Measurements from ENCODE around the gene VGF.

Gene VGF

DNA sequence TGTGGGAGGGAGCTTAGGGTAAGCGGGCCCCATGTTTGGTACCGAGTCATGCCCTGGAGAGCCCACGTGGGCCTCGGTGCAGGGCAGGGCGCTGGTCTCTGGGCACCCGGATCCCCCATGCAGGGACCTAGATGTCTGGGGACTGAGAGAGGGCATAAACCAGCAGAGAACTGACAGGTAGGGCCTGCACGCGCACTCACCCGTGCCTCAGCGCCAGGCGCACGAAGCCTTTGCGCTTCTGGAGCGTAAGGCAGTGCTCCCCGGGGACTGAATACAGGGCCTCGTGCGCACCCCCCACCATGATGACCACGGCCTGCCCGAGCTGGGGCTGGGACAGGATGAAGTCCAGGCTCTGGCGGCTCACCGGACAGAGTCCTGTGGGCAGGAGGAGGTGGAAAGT lies 32.6 kb upstream of the VGF start (continued):
- no peak for TF ChIP-seq ZNF514 (tag by site-specific recombination; IDR thresholded peaks at IDR 0.05)
- TF ChIP-seq, protein P1, sequence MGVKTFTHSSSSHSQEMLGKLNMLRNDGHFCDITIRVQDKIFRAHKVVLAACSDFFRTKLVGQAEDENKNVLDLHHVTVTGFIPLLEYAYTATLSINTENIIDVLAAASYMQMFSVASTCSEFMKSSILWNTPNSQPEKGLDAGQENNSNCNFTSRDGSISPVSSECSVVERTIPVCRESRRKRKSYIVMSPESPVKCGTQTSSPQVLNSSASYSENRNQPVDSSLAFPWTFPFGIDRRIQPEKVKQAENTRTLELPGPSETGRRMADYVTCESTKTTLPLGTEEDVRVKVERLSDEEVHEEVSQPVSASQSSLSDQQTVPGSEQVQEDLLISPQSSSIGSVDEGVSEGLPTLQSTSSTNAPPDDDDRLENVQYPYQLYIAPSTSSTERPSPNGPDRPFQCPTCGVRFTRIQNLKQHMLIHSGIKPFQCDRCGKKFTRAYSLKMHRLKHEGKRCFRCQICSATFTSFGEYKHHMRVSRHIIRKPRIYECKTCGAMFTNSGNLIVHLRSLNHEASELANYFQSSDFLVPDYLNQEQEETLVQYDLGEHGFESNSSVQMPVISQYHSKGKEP (tag by site-specific recombination; IDR thresholded peaks at IDR 0.05) = no peak
- no peak for TF ChIP-seq OSR2 (tag by site-specific recombination; IDR thresholded peaks at IDR 0.05)
- TF ChIP-seq, protein P2, sequence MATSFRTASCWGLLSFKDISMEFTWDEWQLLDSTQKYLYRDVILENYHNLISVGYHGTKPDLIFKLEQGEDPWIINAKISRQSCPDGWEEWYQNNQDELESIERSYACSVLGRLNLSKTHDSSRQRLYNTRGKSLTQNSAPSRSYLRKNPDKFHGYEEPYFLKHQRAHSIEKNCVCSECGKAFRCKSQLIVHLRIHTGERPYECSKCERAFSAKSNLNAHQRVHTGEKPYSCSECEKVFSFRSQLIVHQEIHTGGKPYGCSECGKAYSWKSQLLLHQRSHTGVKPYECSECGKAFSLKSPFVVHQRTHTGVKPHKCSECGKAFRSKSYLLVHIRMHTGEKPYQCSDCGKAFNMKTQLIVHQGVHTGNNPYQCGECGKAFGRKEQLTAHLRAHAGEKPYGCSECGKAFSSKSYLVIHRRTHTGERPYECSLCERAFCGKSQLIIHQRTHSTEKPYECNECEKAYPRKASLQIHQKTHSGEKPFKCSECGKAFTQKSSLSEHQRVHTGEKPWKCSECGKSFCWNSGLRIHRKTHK (tag by site-specific recombination; IDR thresholded peaks at IDR 0.05) = no peak
- TF ChIP-seq ZNF624 (tag by site-specific recombination; IDR thresholded peaks at IDR 0.05) = no peak
- TF ChIP-seq ZNF350 (tag by site-specific recombination; IDR thresholded peaks at IDR 0.05) = no peak
- no peak for TF ChIP-seq ZFP37 (tag by site-specific recombination; IDR thresholded peaks at IDR 0.05)

DNA sequence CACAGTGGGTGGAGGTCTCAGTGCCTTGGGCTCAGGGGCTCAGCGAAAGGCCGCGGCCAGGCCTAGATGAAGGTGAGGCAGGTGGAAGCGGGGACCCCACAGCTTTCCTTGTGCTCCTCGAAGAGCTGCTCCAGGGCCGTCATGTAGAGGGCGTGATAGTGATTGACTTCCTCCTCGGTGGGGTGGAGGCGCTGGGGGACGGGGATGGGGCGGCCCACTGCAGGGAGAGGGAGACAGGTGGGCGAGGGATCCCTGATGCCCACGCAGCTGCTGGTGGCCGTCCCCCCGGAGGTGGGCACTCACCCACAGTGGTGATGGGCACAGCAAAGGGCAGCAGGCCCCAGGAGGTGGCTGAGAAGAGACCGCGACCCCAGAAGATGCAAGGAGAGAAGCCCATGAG lies 30.5 kb upstream of the VGF start:
- CTCF ChIA-PET = interaction anchor here (2.1 kb wide), 1 partner anchor 52 kb away, joined by 34 read pairs; no protein-coding TSS in a partner anchor
- Histone ChIP-seq H3K36me3 (ENCODE audit: control insufficient read depth in 2 of 2, insufficient read depth in 1 of 2, low read length in 2 of 2) (no peaks in the 10 kb centered on the region), H3K4me1 (ENCODE audit: control insufficient read depth, insufficient read depth, low read length) (no peaks in the 10 kb centered on the region), H3K4me3 (ENCODE audit: low read depth, low read length) (no peak overlapping the region), H3K27ac (ENCODE audit: extremely low read depth, low read depth, low read length) (no peak overlapping the region), H3K9me3 (ENCODE audit: control insufficient read depth, insufficient read depth, low read depth, low read length) (no peaks in the 10 kb centered on the region)
- POLR2A ChIA-PET = interaction anchor here (0.7 kb wide), 1 partner anchor 115 kb away, joined by 4 read pairs; no protein-coding TSS in a partner anchor
- 0 out of 2 replicates have a peak, but pooled peaks have one; percentile 16 for TF ChIP-seq ZFHX2 (tag by site-specific recombination; conservative IDR thresholded peaks at IDR 0.05)
- no peak for TF ChIP-seq ZNF660 (tag by site-specific recombination; IDR thresholded peaks at IDR 0.05)
- TF ChIP-seq EGR2 (tag by site-specific recombination; IDR thresholded peaks at IDR 0.05; ENCODE audit: low read depth) = peak; percentile 34; the same call in 1 of the 2 replicates
- no peak for TF ChIP-seq ZNF10 (tag by site-specific recombination; IDR thresholded peaks at IDR 0.05)

DNA sequence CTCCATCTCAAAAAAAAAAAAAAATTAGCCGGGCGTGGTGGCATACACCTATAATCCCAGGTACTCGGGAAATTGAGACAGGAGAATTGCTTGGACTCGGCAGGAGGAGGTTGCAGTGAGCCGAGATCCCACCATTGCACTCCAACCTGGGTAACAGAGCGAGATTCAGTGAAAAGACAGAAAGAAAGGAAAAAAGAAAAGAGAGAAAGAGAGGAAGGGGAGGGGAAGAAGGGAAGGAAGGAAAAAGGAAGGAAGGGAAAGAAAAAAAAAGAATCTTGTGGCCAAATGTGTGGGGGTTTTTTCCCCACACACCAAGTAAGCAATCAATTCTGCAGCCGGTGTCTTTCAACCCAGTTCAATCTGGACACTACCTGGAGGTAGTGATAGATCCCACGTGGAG lies 23.7 kb upstream of the VGF start:
- Histone ChIP-seq H3K9me3 (ENCODE audit: control insufficient read depth, insufficient read depth, low read depth, low read length) (no peaks in the 10 kb centered on the region), H3K4me1 (ENCODE audit: control insufficient read depth, insufficient read depth, low read length) (no peaks in the 10 kb centered on the region), H3K4me3 (ENCODE audit: low read depth, low read length) (no peak overlapping the region), H3K36me3 (ENCODE audit: control insufficient read depth in 2 of 2, insufficient read depth in 1 of 2, low read length in 2 of 2) (no peaks in the 10 kb centered on the region), H3K27ac (ENCODE audit: extremely low read depth, low read depth, low read length) (no peak overlapping the region)
- CTCF ChIA-PET = interaction anchor here (1.0 kb wide), 1 partner anchor 45 kb away, joined by 8 read pairs; no protein-coding TSS in a partner anchor
- TF ChIP-seq PRDM1 (tag by site-specific recombination; IDR thresholded peaks at IDR 0.05) = peak; percentile 63
- TF ChIP-seq ZNF366 (tag by site-specific recombination; conservative IDR thresholded peaks at IDR 0.05) = peak; percentile 66; the same call in 1 of the 2 replicates
- TF ChIP-seq ZNF292 (tag by site-specific recombination; IDR thresholded peaks at IDR 0.05; ENCODE audit: borderline replicate concordance, low read depth) = no peak
- no peak for TF ChIP-seq KLF9 (tag by site-specific recombination; IDR thresholded peaks at IDR 0.05; ENCODE audit: low read depth)
- TF ChIP-seq, protein P3, sequence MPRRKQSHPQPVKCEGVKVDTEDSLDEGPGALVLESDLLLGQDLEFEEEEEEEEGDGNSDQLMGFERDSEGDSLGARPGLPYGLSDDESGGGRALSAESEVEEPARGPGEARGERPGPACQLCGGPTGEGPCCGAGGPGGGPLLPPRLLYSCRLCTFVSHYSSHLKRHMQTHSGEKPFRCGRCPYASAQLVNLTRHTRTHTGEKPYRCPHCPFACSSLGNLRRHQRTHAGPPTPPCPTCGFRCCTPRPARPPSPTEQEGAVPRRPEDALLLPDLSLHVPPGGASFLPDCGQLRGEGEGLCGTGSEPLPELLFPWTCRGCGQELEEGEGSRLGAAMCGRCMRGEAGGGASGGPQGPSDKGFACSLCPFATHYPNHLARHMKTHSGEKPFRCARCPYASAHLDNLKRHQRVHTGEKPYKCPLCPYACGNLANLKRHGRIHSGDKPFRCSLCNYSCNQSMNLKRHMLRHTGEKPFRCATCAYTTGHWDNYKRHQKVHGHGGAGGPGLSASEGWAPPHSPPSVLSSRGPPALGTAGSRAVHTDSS (tag by site-specific recombination; IDR thresholded peaks at IDR 0.05) = no peak
- TF ChIP-seq, protein P4, sequence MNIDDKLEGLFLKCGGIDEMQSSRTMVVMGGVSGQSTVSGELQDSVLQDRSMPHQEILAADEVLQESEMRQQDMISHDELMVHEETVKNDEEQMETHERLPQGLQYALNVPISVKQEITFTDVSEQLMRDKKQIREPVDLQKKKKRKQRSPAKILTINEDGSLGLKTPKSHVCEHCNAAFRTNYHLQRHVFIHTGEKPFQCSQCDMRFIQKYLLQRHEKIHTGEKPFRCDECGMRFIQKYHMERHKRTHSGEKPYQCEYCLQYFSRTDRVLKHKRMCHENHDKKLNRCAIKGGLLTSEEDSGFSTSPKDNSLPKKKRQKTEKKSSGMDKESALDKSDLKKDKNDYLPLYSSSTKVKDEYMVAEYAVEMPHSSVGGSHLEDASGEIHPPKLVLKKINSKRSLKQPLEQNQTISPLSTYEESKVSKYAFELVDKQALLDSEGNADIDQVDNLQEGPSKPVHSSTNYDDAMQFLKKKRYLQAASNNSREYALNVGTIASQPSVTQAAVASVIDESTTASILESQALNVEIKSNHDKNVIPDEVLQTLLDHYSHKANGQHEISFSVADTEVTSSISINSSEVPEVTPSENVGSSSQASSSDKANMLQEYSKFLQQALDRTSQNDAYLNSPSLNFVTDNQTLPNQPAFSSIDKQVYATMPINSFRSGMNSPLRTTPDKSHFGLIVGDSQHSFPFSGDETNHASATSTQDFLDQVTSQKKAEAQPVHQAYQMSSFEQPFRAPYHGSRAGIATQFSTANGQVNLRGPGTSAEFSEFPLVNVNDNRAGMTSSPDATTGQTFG (tag by site-specific recombination; IDR thresholded peaks at IDR 0.05; ENCODE audit: borderline replicate concordance) = no peak
- no peak for TF ChIP-seq ZNF404 (tag by site-specific recombination; IDR thresholded peaks at IDR 0.05)
- TF ChIP-seq, protein P5, sequence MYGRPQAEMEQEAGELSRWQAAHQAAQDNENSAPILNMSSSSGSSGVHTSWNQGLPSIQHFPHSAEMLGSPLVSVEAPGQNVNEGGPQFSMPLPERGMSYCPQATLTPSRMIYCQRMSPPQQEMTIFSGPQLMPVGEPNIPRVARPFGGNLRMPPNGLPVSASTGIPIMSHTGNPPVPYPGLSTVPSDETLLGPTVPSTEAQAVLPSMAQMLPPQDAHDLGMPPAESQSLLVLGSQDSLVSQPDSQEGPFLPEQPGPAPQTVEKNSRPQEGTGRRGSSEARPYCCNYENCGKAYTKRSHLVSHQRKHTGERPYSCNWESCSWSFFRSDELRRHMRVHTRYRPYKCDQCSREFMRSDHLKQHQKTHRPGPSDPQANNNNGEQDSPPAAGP (tag by site-specific recombination; IDR thresholded peaks at IDR 0.05) = no peak
- TF ChIP-seq ZNF768 (tag by site-specific recombination; IDR thresholded peaks at IDR 0.05) = no peak
- TF ChIP-seq ZNF19 (tag by site-specific recombination; IDR thresholded peaks at IDR 0.05; ENCODE audit: low read depth) = no peak
- no peak for TF ChIP-seq ZNF621 (tag by site-specific recombination; IDR thresholded peaks at IDR 0.05)
- no peak for TF ChIP-seq ZBTB48 (tag by site-specific recombination; IDR thresholded peaks at IDR 0.05)
- TF ChIP-seq SCRT1 (tag by site-specific recombination; IDR thresholded peaks at IDR 0.05; ENCODE audit: borderline replicate concordance) = no peak
- TF ChIP-seq ZNF114 (tag by site-specific recombination; IDR thresholded peaks at IDR 0.05) = no peak
- POLR2A ChIA-PET = no interaction called here

Measured in HEK293 (cell line).